Measurements from ENCODE around the gene IL17RB.

IL17RB gene

DNA sequence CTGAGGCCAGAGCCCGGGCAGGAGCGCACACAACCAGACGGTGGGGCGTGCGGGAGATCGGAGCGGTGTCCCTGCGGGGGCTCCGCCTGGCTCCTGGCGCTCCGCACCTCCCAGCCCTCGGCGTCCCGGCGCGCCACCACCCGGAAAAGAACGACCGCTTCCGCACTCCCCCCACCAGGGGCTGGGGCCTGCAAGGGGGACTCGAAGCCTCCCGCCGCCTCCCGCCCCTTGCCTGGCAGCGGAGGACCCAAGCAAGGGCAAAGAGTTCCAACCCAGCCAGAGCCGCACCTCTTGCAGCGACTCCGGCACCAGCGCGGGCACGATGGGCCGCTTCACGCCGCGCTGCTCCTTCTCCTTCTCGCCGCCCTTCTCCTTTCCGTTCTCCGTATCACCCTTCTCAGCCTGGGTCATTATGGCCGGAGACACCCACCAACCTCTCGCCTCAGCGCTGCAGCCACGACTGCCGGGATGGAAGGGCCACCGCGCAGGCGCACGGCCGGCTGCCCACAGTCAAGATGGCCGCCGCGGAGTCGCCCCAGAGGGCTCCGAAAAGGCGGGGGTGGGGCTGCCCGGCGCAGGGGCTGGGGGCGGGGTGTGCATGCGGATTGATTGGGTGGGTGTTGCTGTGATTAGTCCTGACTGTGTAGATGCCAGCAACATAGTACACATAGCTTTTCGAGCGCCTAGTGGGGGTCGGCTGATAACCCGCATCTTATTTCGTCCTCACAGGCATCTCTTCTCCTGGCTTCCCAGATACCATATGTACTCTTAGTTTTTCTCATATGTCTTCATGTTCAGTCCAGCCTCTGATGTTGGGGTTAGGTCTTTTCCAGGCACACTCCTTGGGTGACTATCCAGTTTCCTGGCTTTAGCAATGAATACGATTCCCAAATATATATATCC lies 35.6 kb downstream of the IL17RB start, which contains the start of gene ACTR8:
Gene ACTR8, minus strand, starts transcription at position 462 of the 903 bp plus-strand sequence. Its CDS starts 51 bp downstream, at position 411.
- peaks cover 32% of the 10 kb centered on the region; the same call in 1 of the 2 replicates for H3K36me3 ChIP-seq (ENCODE audit: insufficient read depth, low read length)

DNA sequence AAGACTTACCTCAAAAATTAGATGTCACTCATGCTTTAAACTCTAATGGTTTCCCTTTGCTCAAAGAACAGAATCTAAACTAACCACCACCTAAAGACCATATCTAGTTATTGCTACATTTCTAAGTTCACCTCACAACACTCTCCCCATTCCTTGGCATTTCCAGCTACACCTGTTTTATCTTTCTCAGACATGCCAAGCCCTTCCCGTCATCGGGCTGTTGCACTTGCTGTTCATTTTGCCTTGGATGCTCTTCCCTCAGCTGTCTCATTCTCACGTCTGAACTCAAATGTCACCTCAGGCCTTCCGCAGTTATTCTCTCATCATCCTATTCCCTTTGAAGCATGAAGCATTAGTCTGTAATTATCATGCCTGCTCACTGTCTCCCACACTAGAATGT lies 36.6 kb downstream of the IL17RB start:
- TF ChIP-seq EZH2phosphoT487 (IDR thresholded peaks at IDR 0.05; ENCODE audit: borderline replicate concordance): no peak
- TF ChIP-seq, protein P1, sequence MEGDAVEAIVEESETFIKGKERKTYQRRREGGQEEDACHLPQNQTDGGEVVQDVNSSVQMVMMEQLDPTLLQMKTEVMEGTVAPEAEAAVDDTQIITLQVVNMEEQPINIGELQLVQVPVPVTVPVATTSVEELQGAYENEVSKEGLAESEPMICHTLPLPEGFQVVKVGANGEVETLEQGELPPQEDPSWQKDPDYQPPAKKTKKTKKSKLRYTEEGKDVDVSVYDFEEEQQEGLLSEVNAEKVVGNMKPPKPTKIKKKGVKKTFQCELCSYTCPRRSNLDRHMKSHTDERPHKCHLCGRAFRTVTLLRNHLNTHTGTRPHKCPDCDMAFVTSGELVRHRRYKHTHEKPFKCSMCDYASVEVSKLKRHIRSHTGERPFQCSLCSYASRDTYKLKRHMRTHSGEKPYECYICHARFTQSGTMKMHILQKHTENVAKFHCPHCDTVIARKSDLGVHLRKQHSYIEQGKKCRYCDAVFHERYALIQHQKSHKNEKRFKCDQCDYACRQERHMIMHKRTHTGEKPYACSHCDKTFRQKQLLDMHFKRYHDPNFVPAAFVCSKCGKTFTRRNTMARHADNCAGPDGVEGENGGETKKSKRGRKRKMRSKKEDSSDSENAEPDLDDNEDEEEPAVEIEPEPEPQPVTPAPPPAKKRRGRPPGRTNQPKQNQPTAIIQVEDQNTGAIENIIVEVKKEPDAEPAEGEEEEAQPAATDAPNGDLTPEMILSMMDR (conservative IDR thresholded peaks at IDR 0.05; ENCODE audit: low read length): no peak
- Histone ChIP-seq H3K9me3 (ENCODE audit: insufficient read depth, low read depth, low read length) (no peaks in the 10 kb centered on the region), H3K4me1 (ENCODE audit: insufficient read depth, low read length, poor library complexity, severe bottlenecking) (peaks cover 34% of the 10 kb centered on the region), H3K9me2 (replicated peaks; ENCODE audit: low read depth, low read length) (no peaks in the 10 kb centered on the region), H3K36me3 (ENCODE audit: insufficient read depth, low read length) (peaks cover 22% of the 10 kb centered on the region; the same call in 1 of the 2 replicates), H4K20me1 (ENCODE audit: insufficient read depth, low read length, poor library complexity, severe bottlenecking) (peaks cover 20% of the 10 kb centered on the region), H3K79me2 (ENCODE audit: insufficient read depth, low read length) (peaks cover 23% of the 10 kb centered on the region), H3K9ac (ENCODE audit: low read depth, low read length, poor library complexity, severe bottlenecking) (no peak overlapping the region), H2AFZ (ENCODE audit: low read length) (no peak overlapping the region), H3K4me2 (ENCODE audit: low read depth, low read length, poor library complexity, severe bottlenecking) (no peak overlapping the region), H3F3A (ENCODE audit: low read depth) (no peaks in the 10 kb centered on the region), H3K4me3 (ENCODE audit: low read length, poor library complexity, severe bottlenecking) (no peak overlapping the region), H3K27me3 (ENCODE audit: insufficient read depth, low read length, poor library complexity, severe bottlenecking) (peaks cover 11% of the 10 kb centered on the region)

More for the DNA sequence above, 35.6 kb downstream of the IL17RB start, which contains the start of gene ACTR8:
- H3K9me3 ChIP-seq (ENCODE audit: insufficient read depth, low read depth, low read length): no peaks in the 10 kb centered on the region
- H3K27me3 ChIP-seq (ENCODE audit: insufficient read depth, low read length, poor library complexity, severe bottlenecking): peaks cover 7% of the 10 kb centered on the region
- no peaks in the 10 kb centered on the region for H3F3A ChIP-seq (ENCODE audit: low read depth)
- peak within 1 kb of the TSS; percentile 97 for H3K4me3 ChIP-seq (ENCODE audit: low read length, poor library complexity, severe bottlenecking)
- peaks cover 19% of the 10 kb centered on the region for H4K20me1 ChIP-seq (ENCODE audit: insufficient read depth, low read length, poor library complexity, severe bottlenecking)
- H3K79me2 ChIP-seq (ENCODE audit: insufficient read depth, low read length): peaks cover 23% of the 10 kb centered on the region
- H3K9me2 ChIP-seq (replicated peaks; ENCODE audit: low read depth, low read length): no peaks in the 10 kb centered on the region
- H3K4me2 ChIP-seq (ENCODE audit: low read depth, low read length, poor library complexity, severe bottlenecking): peak within 1 kb of the TSS; percentile 95
- H3K9ac ChIP-seq (ENCODE audit: low read depth, low read length, poor library complexity, severe bottlenecking): peak within 1 kb of the TSS; percentile 90
- H3K4me1 ChIP-seq (ENCODE audit: insufficient read depth, low read length, poor library complexity, severe bottlenecking): peaks cover 23% of the 10 kb centered on the region
- TF ChIP-seq, protein P1 (conservative IDR thresholded peaks at IDR 0.05; ENCODE audit: low read length): 0 out of 2 replicates have a peak, but pooled peaks have one; percentile 10
- no peak for TF ChIP-seq EZH2phosphoT487 (IDR thresholded peaks at IDR 0.05; ENCODE audit: borderline replicate concordance)
- peak within 1 kb of the TSS; percentile 89 for H2AFZ ChIP-seq (ENCODE audit: low read length)

DNA sequence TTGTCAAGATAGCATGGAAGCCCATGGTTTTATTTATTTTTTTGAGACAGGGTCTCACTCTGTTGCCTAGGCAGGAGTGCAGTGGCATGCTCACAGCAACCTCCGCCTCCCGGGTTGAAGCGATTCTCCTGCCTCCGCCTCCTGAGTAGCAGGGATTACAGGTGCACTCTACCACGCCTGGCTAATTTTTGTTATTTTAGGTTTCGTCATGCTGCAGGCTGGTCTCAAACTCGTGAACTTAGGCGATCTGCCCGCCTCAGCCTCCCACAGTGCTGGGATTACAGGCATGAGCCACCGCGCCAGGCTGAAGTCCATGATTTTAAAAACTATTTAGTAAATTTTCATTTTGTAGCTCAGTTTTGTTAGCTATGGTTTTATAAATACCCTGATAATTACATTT lies 38.3 kb downstream of the IL17RB start:
- Histone ChIP-seq H3K4me1 (ENCODE audit: insufficient read depth, low read length, poor library complexity, severe bottlenecking) (peaks cover 32% of the 10 kb centered on the region), H3K79me2 (ENCODE audit: insufficient read depth, low read length) (peaks cover 20% of the 10 kb centered on the region), H3K36me3 (ENCODE audit: insufficient read depth, low read length) (peaks cover 7% of the 10 kb centered on the region; the same call in 1 of the 2 replicates), H3K9me2 (replicated peaks; ENCODE audit: low read depth, low read length) (no peaks in the 10 kb centered on the region), H3K4me3 (ENCODE audit: low read length, poor library complexity, severe bottlenecking) (no peak overlapping the region), H3K4me2 (ENCODE audit: low read depth, low read length, poor library complexity, severe bottlenecking) (no peak overlapping the region), H4K20me1 (ENCODE audit: insufficient read depth, low read length, poor library complexity, severe bottlenecking) (peaks cover 20% of the 10 kb centered on the region), H3K27me3 (ENCODE audit: insufficient read depth, low read length, poor library complexity, severe bottlenecking) (peaks cover 13% of the 10 kb centered on the region), H3F3A (ENCODE audit: low read depth) (no peaks in the 10 kb centered on the region), H3K9me3 (ENCODE audit: insufficient read depth, low read depth, low read length) (no peaks in the 10 kb centered on the region), H3K9ac (ENCODE audit: low read depth, low read length, poor library complexity, severe bottlenecking) (no peak overlapping the region), H2AFZ (ENCODE audit: low read length) (no peak overlapping the region)
- no peak for TF ChIP-seq EZH2phosphoT487 (IDR thresholded peaks at IDR 0.05; ENCODE audit: borderline replicate concordance)
- TF ChIP-seq, protein P1 (conservative IDR thresholded peaks at IDR 0.05; ENCODE audit: low read length): no peak
